CD4-positive, alpha-beta T cell treated with Interleukin-1 beta for 1 hour (primary cell): Measurements from ENCODE around the gene GATD1.
A peak's percentile ranks its signal among the peaks of the same experiment; 100 is the strongest.

Experiments
- DNase-seq, 2 donors: peaks; one replicate each; pipeline ENCODE4 v3.0.0-alpha.2; 2020 to 2022

The GATD1 gene

GRCh38 chr11:776561-777287 lies 563 bp downstream of the GATD1 start:
- DNase-seq, result peak in 1 of 2 donors; percentile 11

GRCh38 chr11:776263-776560 lies 1.1 kb downstream of the GATD1 start:
- no peak for DNase-seq

- DNase-seq, result no peak
These were observed 2.3 kb downstream of the GATD1 start for GRCh38 chr11:774873-775592.

GRCh38 chr11:773830-774229 lies 3.5 kb downstream of the GATD1 start:
- DNase-seq, result no peak

GRCh38 chr11:773425-773824 lies 3.9 kb downstream of the GATD1 start:
- DNase-seq, result no peak

GRCh38 chr11:772429-773390 lies 4.6 kb downstream of the GATD1 start:
- DNase-seq, result no peak

- no peak for DNase-seq
These were observed 5.6 kb downstream of the GATD1 start for GRCh38 chr11:771617-772204.

- DNase-seq, result no peak
These were observed 6.4 kb downstream of the GATD1 start for GRCh38 chr11:770642-771616.

- no peak for DNase-seq
These were observed 7.2 kb downstream of the GATD1 start for GRCh38 chr11:769887-770641.

GRCh38 chr11:767238-767637 lies 10.0 kb downstream of the GATD1 start:
- no peak for DNase-seq

GRCh38 chr11:766936-767210 lies 10.4 kb downstream of the GATD1 start:
- DNase-seq, result no peak

- no peak for DNase-seq
These were observed 11.0 kb downstream of the GATD1 start for GRCh38 chr11:766106-766935.

GRCh38 chr11:765802-766091 lies 11.5 kb downstream of the GATD1 start:
- no peak for DNase-seq

- peak; percentile 75 to 77 for DNase-seq
These were observed 12.1 kb downstream of the GATD1 start for GRCh38 chr11:765025-765801.

GRCh38 chr11:764322-765024 lies 12.8 kb downstream of the GATD1 start:
- no peak for DNase-seq

GRCh38 chr11:763549-764321 lies 13.6 kb downstream of the GATD1 start:
- DNase-seq, result no peak

GRCh38 chr11:763073-763463 lies 14.2 kb downstream of the GATD1 start:
- DNase-seq, result no peak

- no peak for DNase-seq
These were observed 14.7 kb downstream of the GATD1 start for GRCh38 chr11:762421-763072.
